HEK293 (cell line): ENCODE results near the gene B4GALNT2.

Experiments
- GLI4 ChIP-seq: fragments of 450-650 bp; formaldehyde crosslinking; IDR thresholded peaks from 2 replicates; pipeline ENCODE4 v1.5.1; 2016; ENCODE audit warnings: missing biosample characterization, missing genetic modification characterization
- IKZF3 ChIP-seq: fragments of 450-650 bp; IDR thresholded peaks from 2 replicates; pipeline ENCODE4 v1.5.0; 2018; ENCODE audit warnings: missing biosample characterization, mild to moderate bottlenecking, missing genetic modification characterization, moderate library complexity
- OVOL3 ChIP-seq: fragments of 450-650 bp; formaldehyde crosslinking; IDR thresholded peaks from 2 replicates; pipeline ENCODE4 v1.5.1; 2016; ENCODE audit warnings: missing biosample characterization, missing genetic modification characterization
- PRDM1 ChIP-seq: fragments of 450-650 bp; formaldehyde crosslinking; IDR thresholded peaks from 2 replicates; pipeline ENCODE4; 2016; ENCODE audit warnings: missing biosample characterization, missing genetic modification characterization
- SCRT2 ChIP-seq: fragments of 450-650 bp; formaldehyde crosslinking; IDR thresholded peaks from 2 replicates; pipeline ENCODE4 v1.5.1; 2016; ENCODE audit warnings: missing biosample characterization, missing genetic modification characterization
- SP2 ChIP-seq: fragments of 450-650 bp; formaldehyde crosslinking; IDR thresholded peaks from 2 replicates; pipeline ENCODE4 v1.5.1; 2016; ENCODE audit warnings: missing biosample characterization, missing genetic modification characterization
- ZNF133 ChIP-seq: fragments of 450-650 bp; formaldehyde crosslinking; IDR thresholded peaks from 2 replicates; pipeline ENCODE4 v1.5.1; 2016; ENCODE audit warnings: missing biosample characterization, missing genetic modification characterization
- ZNF146 ChIP-seq: fragments of 450-650 bp; formaldehyde crosslinking; IDR thresholded peaks from 2 replicates; pipeline ENCODE4 v1.5.1; 2016; ENCODE audit warnings: missing biosample characterization, missing genetic modification characterization
- ZNF155 ChIP-seq: fragments of 450-650 bp; formaldehyde crosslinking; IDR thresholded peaks from 2 replicates; pipeline ENCODE4 v1.5.1; 2016; ENCODE audit warnings: missing biosample characterization, missing genetic modification characterization
- ZNF214 ChIP-seq: fragments of 450-650 bp; formaldehyde crosslinking; IDR thresholded peaks from 2 replicates; pipeline ENCODE4 v1.5.1; 2017; ENCODE audit warnings: missing biosample characterization, mild to moderate bottlenecking, missing genetic modification characterization, borderline replicate concordance
- ZNF266 ChIP-seq: fragments of 450-650 bp; formaldehyde crosslinking; IDR thresholded peaks from 2 replicates; pipeline ENCODE4 v1.5.1; 2016; ENCODE audit warnings: missing biosample characterization, missing genetic modification characterization, low read depth
- ZNF354C ChIP-seq: fragments of 450-650 bp; formaldehyde crosslinking; IDR thresholded peaks from 2 replicates; pipeline ENCODE4 v1.5.1; 2016; ENCODE audit warnings: missing biosample characterization, missing genetic modification characterization, low read depth, borderline replicate concordance
- ZNF423 ChIP-seq: fragments of 450-650 bp; formaldehyde crosslinking; IDR thresholded peaks from 2 replicates; pipeline ENCODE4 v1.5.1; 2016; ENCODE audit warnings: missing biosample characterization, missing genetic modification characterization
- ZNF558 ChIP-seq: fragments of 450-650 bp; formaldehyde crosslinking; IDR thresholded peaks from 2 replicates; pipeline ENCODE4 v1.5.1; 2016; ENCODE audit warnings: missing biosample characterization, missing genetic modification characterization
- ZNF561 ChIP-seq: fragments of 450-650 bp; IDR thresholded peaks from 2 replicates; pipeline ENCODE4 v1.5.1; 2018; ENCODE audit warnings: missing biosample characterization, missing genetic modification characterization, borderline replicate concordance
- ZNF623 ChIP-seq: fragments of 450-650 bp; formaldehyde crosslinking; IDR thresholded peaks from 2 replicates; pipeline ENCODE4 v1.5.1; 2016; ENCODE audit warnings: missing biosample characterization, missing genetic modification characterization
- ZNF660 ChIP-seq: fragments of 450-650 bp; IDR thresholded peaks from 2 replicates; pipeline ENCODE4 v1.5.1; 2018; ENCODE audit warnings: missing biosample characterization, mild to moderate bottlenecking, missing genetic modification characterization
- ZNF747 ChIP-seq: fragments of 450-650 bp; formaldehyde crosslinking; IDR thresholded peaks from 2 replicates; pipeline ENCODE4 v1.5.1; 2016; ENCODE audit warnings: missing biosample characterization, missing genetic modification characterization
- ZNF792 ChIP-seq: fragments of 450-650 bp; formaldehyde crosslinking; IDR thresholded peaks from 2 replicates; pipeline ENCODE4 v1.5.1; 2016; ENCODE audit warnings: missing biosample characterization, missing genetic modification characterization
- ZNF837 ChIP-seq: fragments of 450-650 bp; formaldehyde crosslinking; IDR thresholded peaks from 2 replicates; pipeline ENCODE4 v1.5.1; 2016; ENCODE audit warnings: missing biosample characterization, missing genetic modification characterization
- ZXDB ChIP-seq: fragments of 450-650 bp; formaldehyde crosslinking; IDR thresholded peaks from 2 replicates; pipeline ENCODE4 v1.5.1; 2016; ENCODE audit warnings: missing biosample characterization, missing genetic modification characterization
- TF ChIP-seq, protein P1 (sequence below): fragments of 450-650 bp; formaldehyde crosslinking; IDR thresholded peaks from 2 replicates; pipeline ENCODE4 v1.5.1; 2016; ENCODE audit warnings: missing biosample characterization, missing genetic modification characterization
- TF ChIP-seq, protein P2 (sequence below): fragments of 450-650 bp; formaldehyde crosslinking; IDR thresholded peaks from 2 replicates; pipeline ENCODE4 v1.5.1; 2017; ENCODE audit warnings: missing biosample characterization, missing genetic modification characterization
- TF ChIP-seq, protein P3 (sequence below): fragments of 450-650 bp; formaldehyde crosslinking; IDR thresholded peaks from 2 replicates; pipeline ENCODE4 v1.5.1; 2016; ENCODE audit warnings: missing biosample characterization, missing genetic modification characterization
- TF ChIP-seq, protein P4 (sequence below): fragments of 450-650 bp; formaldehyde crosslinking; IDR thresholded peaks from 2 replicates; pipeline ENCODE4 v1.5.1; 2016; ENCODE audit warnings: missing biosample characterization, missing genetic modification characterization
- TF ChIP-seq, protein P5 (sequence below): fragments of 450-650 bp; formaldehyde crosslinking; IDR thresholded peaks from 2 replicates; pipeline ENCODE4 v1.5.1; 2017; ENCODE audit warnings: missing biosample characterization, missing genetic modification characterization
- TF ChIP-seq, protein P6 (sequence below): fragments of 450-650 bp; formaldehyde crosslinking; IDR thresholded peaks from 2 replicates; pipeline ENCODE4 v1.5.1; 2016; ENCODE audit warnings: missing biosample characterization, missing genetic modification characterization

Gene B4GALNT2

DNA sequence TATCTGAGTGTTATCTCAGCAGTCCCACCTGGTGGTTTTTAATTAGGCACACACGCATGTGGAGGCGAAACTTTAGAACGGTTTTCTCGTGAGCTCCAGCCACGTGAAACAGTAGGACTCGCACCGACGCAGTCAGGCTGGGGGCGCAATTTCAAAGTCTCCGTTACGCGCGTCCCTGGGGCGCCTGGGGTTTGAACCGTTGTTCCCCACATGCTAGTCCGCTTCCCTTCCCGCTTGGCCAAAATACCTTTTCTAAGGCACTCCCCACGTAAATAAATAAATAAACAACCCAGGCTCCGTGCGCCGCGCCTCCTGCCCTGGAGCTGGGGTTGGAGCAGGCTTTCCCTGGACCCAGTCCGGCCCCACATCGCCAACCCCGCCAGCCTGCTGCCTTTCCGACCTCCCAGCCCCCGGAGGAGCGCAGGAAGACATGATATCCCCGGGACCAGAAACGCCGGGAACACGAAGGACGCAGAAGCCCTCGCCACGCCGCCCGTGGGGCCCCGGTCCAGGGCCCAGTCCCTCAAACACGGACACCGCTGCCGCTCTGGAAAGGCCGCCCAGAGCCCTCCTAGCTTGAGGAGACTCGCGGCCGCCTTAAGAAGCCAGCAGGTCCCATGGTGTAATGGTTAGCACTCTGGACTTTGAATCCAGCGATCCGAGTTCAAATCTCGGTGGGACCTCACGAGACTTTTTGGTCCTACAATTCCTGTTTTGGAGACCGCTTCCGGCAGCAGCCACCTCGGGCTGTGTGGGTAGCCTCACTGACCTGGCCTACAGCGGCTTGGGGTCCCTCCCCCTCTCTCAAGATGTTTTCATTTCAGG, 59.6 kb downstream of the B4GALNT2 start (continued):
- TF ChIP-seq ZNF837 (tag by site-specific recombination) (no peak), ZNF660 (tag by site-specific recombination) (peak; percentile 84), ZNF792 (0 out of 2 replicates have a peak, but pooled peaks have one; percentile 41), ZNF561 (peak; percentile 34), ZNF354C (tag by site-specific recombination) (no peak), SCRT2 (peak; percentile 79), ZNF146 (0 out of 2 replicates have a peak, but pooled peaks have one; percentile 13), ZNF747 (tag by site-specific recombination) (no peak), ZNF214 (tag by site-specific recombination) (no peak), ZNF266 (tag by site-specific recombination) (no peak), PRDM1 (no peak), ZNF558 (tag by site-specific recombination) (peak; percentile 66; the same call in 1 of the 2 replicates), SP2 (tag by site-specific recombination) (no peak), ZNF623 (tag by site-specific recombination) (0 out of 2 replicates have a peak, but pooled peaks have one; percentile 28), ZNF155 (tag by site-specific recombination) (no peak), GLI4 (peak; percentile 76; the same call in 1 of the 2 replicates), ZNF133 (tag by site-specific recombination) (no peak), OVOL3 (tag by site-specific recombination) (peak; percentile 60), ZNF423 (peak; percentile 60), ZXDB (tag by site-specific recombination) (peak; percentile 72), IKZF3 (tag by site-specific recombination) (peak; percentile 68)
- TF ChIP-seq, protein P1, sequence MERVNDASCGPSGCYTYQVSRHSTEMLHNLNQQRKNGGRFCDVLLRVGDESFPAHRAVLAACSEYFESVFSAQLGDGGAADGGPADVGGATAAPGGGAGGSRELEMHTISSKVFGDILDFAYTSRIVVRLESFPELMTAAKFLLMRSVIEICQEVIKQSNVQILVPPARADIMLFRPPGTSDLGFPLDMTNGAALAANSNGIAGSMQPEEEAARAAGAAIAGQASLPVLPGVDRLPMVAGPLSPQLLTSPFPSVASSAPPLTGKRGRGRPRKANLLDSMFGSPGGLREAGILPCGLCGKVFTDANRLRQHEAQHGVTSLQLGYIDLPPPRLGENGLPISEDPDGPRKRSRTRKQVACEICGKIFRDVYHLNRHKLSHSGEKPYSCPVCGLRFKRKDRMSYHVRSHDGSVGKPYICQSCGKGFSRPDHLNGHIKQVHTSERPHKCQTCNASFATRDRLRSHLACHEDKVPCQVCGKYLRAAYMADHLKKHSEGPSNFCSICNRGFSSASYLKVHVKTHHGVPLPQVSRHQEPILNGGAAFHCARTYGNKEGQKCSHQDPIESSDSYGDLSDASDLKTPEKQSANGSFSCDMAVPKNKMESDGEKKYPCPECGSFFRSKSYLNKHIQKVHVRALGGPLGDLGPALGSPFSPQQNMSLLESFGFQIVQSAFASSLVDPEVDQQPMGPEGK (tag by site-specific recombination) = peak; percentile 97
- TF ChIP-seq, protein P2, sequence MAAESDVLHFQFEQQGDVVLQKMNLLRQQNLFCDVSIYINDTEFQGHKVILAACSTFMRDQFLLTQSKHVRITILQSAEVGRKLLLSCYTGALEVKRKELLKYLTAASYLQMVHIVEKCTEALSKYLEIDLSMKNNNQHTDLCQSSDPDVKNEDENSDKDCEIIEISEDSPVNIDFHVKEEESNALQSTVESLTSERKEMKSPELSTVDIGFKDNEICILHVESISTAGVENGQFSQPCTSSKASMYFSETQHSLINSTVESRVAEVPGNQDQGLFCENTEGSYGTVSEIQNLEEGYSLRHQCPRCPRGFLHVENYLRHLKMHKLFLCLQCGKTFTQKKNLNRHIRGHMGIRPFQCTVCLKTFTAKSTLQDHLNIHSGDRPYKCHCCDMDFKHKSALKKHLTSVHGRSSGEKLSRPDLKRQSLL (tag by site-specific recombination) = peak; percentile 58
- TF ChIP-seq, protein P3, sequence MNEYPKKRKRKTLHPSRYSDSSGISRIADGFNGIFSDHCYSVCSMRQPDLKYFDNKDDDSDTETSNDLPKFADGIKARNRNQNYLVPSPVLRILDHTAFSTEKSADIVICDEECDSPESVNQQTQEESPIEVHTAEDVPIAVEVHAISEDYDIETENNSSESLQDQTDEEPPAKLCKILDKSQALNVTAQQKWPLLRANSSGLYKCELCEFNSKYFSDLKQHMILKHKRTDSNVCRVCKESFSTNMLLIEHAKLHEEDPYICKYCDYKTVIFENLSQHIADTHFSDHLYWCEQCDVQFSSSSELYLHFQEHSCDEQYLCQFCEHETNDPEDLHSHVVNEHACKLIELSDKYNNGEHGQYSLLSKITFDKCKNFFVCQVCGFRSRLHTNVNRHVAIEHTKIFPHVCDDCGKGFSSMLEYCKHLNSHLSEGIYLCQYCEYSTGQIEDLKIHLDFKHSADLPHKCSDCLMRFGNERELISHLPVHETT = peak; percentile 82
- TF ChIP-seq, protein P4, sequence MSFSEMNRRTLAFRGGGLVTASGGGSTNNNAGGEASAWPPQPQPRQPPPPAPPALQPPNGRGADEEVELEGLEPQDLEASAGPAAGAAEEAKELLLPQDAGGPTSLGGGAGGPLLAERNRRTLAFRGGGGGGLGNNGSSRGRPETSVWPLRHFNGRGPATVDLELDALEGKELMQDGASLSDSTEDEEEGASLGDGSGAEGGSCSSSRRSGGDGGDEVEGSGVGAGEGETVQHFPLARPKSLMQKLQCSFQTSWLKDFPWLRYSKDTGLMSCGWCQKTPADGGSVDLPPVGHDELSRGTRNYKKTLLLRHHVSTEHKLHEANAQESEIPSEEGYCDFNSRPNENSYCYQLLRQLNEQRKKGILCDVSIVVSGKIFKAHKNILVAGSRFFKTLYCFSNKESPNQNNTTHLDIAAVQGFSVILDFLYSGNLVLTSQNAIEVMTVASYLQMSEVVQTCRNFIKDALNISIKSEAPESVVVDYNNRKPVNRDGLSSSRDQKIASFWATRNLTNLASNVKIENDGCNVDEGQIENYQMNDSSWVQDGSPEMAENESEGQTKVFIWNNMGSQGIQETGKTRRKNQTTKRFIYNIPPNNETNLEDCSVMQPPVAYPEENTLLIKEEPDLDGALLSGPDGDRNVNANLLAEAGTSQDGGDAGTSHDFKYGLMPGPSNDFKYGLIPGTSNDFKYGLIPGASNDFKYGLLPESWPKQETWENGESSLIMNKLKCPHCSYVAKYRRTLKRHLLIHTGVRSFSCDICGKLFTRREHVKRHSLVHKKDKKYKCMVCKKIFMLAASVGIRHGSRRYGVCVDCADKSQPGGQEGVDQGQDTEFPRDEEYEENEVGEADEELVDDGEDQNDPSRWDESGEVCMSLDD = peak; percentile 81
- TF ChIP-seq, protein P5, sequence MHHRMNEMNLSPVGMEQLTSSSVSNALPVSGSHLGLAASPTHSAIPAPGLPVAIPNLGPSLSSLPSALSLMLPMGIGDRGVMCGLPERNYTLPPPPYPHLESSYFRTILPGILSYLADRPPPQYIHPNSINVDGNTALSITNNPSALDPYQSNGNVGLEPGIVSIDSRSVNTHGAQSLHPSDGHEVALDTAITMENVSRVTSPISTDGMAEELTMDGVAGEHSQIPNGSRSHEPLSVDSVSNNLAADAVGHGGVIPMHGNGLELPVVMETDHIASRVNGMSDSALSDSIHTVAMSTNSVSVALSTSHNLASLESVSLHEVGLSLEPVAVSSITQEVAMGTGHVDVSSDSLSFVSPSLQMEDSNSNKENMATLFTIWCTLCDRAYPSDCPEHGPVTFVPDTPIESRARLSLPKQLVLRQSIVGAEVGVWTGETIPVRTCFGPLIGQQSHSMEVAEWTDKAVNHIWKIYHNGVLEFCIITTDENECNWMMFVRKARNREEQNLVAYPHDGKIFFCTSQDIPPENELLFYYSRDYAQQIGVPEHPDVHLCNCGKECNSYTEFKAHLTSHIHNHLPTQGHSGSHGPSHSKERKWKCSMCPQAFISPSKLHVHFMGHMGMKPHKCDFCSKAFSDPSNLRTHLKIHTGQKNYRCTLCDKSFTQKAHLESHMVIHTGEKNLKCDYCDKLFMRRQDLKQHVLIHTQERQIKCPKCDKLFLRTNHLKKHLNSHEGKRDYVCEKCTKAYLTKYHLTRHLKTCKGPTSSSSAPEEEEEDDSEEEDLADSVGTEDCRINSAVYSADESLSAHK (tag by site-specific recombination) = peak; percentile 50; the same call in 1 of the 2 replicates
- TF ChIP-seq, protein P6, sequence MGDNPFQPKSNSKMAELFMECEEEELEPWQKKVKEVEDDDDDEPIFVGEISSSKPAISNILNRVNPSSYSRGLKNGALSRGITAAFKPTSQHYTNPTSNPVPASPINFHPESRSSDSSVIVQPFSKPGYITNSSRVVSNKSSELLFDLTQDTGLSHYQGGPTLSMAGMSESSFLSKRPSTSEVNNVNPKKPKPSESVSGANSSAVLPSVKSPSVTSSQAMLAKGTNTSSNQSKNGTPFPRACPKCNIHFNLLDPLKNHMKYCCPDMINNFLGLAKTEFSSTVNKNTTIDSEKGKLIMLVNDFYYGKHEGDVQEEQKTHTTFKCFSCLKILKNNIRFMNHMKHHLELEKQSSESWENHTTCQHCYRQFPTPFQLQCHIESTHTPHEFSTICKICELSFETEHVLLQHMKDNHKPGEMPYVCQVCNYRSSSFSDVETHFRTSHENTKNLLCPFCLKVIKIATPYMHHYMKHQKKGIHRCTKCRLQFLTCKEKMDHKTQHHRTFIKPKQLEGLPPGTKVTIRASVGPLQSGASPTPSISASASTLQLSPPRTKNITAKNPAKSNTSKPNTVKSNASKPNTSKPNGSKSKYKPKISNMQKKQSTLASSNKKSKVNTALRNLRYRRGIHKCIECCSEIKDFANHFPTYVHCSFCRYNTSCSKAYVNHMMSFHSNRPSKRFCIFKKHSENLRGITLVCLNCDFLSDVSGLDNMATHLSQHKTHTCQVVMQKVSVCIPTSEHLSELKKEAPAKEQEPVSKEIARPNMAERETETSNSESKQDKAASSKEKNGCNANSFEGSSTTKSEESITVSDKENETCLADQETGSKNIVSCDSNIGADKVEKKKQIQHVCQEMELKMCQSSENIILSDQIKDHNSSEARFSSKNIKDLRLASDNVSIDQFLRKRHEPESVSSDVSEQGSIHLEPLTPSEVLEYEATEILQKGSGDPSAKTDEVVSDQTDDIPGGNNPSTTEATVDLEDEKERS (tag by site-specific recombination) = peak; percentile 57; the same call in 1 of the 2 replicates
